ENCODE results near the gene ARFRP1. TPM values are rescaled to one million over a fixed set of nuclear protein-coding genes. Genes with fewer than 3 reads are reported as not detected.

The ARFRP1 gene
- total RNA-seq, 1 donor = 21.7 TPM

- peaks cover 14% of the 10 kb centered on the region for H3K4me1 ChIP-seq (ENCODE audit: insufficient read depth, low read length)
- H3K79me2 ChIP-seq (ENCODE audit: insufficient read depth, low read length) = peaks cover 42% of the 10 kb centered on the region
- peak; percentile 89 for DNase-seq (ENCODE audit: insufficient read length, low spot score, missing footprints)
- H3K9me3 ChIP-seq (ENCODE audit: low read depth, low read length) = no peaks in the 10 kb centered on the region
- H3K27ac ChIP-seq (ENCODE audit: low read depth, low read length) = peak overlapping the region; percentile 44
- no peaks in the 10 kb centered on the region for H3K27me3 ChIP-seq (ENCODE audit: insufficient read depth, low read length)
- peaks cover 34% of the 10 kb centered on the region for H3K36me3 ChIP-seq (ENCODE audit: insufficient read depth, low read length)
- TF ChIP-seq, protein P1, sequence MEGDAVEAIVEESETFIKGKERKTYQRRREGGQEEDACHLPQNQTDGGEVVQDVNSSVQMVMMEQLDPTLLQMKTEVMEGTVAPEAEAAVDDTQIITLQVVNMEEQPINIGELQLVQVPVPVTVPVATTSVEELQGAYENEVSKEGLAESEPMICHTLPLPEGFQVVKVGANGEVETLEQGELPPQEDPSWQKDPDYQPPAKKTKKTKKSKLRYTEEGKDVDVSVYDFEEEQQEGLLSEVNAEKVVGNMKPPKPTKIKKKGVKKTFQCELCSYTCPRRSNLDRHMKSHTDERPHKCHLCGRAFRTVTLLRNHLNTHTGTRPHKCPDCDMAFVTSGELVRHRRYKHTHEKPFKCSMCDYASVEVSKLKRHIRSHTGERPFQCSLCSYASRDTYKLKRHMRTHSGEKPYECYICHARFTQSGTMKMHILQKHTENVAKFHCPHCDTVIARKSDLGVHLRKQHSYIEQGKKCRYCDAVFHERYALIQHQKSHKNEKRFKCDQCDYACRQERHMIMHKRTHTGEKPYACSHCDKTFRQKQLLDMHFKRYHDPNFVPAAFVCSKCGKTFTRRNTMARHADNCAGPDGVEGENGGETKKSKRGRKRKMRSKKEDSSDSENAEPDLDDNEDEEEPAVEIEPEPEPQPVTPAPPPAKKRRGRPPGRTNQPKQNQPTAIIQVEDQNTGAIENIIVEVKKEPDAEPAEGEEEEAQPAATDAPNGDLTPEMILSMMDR (IDR thresholded peaks at IDR 0.05; ENCODE audit: extremely low read depth, low read depth, low read length) = no peak
- H4K20me1 ChIP-seq (ENCODE audit: insufficient read depth, low read length) = no peaks in the 10 kb centered on the region
- peak overlapping the region; percentile 97 for H3K4me2 ChIP-seq (ENCODE audit: insufficient read depth, low read length)
- peak overlapping the region; percentile 99 for H2AFZ ChIP-seq (ENCODE audit: low read length)
- H3K4me3 ChIP-seq (ENCODE audit: insufficient read depth, low read length) = peak overlapping the region; percentile 99
Observed at GRCh38 chr20:63659370-63659769, 48.4 kb downstream of the ARFRP1 start.

DNA sequence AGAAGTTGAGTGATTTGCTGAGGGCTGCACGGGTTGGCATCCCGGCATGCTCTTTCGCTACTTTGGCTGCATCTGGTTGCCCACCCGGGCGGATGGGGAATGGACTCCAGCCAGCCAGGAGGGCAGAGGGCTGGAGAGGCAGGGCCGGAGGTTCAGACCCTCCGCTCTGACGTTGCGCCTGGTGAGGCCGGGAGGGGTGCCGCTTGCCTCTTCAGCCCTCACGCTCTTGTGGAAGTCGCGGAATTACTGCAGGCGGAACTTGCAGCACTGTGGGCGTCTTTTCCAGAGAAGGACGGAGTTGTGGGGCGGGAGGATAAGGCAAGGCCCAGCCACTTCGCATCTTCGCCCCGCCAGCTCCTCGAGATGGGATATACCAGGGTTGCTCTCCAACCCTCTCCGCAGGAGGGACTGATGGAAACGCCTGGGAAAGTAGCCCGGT is 49.0 kb downstream of the ARFRP1 start:
- peaks cover 14% of the 10 kb centered on the region for H3K4me1 ChIP-seq (ENCODE audit: insufficient read depth, low read length)
- peak overlapping the region; percentile 44 for H3K27ac ChIP-seq (ENCODE audit: low read depth, low read length)
- H3K79me2 ChIP-seq (ENCODE audit: insufficient read depth, low read length) = peaks cover 36% of the 10 kb centered on the region
- H3K4me3 ChIP-seq (ENCODE audit: insufficient read depth, low read length) = peak overlapping the region; percentile 99
- H3K9me3 ChIP-seq (ENCODE audit: low read depth, low read length) = no peaks in the 10 kb centered on the region
- H3K4me2 ChIP-seq (ENCODE audit: insufficient read depth, low read length) = peak overlapping the region; percentile 97
- DNase-seq (ENCODE audit: insufficient read length, low spot score, missing footprints) = peak; percentile 95
- no peaks in the 10 kb centered on the region for H3K27me3 ChIP-seq (ENCODE audit: insufficient read depth, low read length)
- peaks cover 32% of the 10 kb centered on the region for H3K36me3 ChIP-seq (ENCODE audit: insufficient read depth, low read length)
- H4K20me1 ChIP-seq (ENCODE audit: insufficient read depth, low read length) = no peaks in the 10 kb centered on the region
- H2AFZ ChIP-seq (ENCODE audit: low read length) = peak overlapping the region; percentile 99
- TF ChIP-seq, protein P1 (IDR thresholded peaks at IDR 0.05; ENCODE audit: extremely low read depth, low read depth, low read length) = no peak

DNA sequence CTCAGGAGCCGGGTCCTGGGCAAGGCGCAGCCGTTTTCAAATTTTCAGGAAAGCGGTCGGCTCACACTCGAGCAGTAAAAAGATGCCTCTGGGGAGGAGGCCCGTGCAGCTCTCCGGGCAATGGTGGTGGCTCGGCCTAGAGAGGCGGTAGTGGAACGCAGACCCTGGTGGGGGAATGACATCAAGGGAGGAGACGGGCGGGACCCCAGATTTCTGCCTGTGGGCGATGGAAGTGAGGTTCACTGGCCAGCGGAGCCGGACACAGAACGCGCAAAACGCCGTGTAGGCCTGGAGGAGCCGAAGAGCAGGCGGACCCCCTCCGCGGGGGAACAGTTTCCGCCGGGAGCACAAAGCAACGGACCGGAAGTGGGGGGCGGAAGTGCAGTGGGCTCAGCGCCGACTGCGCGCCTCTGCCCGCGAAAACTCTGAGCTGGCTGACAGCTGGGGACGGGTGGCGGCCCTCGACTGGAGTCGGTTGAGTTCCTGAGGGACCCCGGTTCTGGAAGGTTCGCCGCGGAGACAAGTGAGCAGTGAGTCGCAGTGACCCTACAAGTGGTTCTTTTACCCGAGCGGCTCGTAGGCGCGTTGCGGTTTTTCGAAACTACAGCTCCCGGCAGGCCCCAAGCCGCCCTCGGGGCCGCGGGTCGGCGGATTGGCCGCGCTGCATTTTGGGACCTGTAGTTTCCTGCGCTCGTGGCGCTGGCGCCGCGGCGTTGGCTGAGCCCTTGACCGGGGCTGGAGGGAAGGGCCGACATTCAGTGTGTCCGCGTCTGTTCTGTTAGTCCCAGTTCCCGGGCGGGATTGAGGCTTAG is 49.6 kb downstream of the ARFRP1 start, which contains the start of gene RTEL1:
Gene RTEL1 (plus strand): TSS at position 376 of the 812 bp plus-strand sequence. CDS start 1,091 bp downstream, outside the sequence.
- H4K20me1 ChIP-seq (ENCODE audit: insufficient read depth, low read length) = no peaks in the 10 kb centered on the region
- H3K27ac ChIP-seq (ENCODE audit: low read depth, low read length) = peak within 1 kb of the TSS; percentile 44
- TF ChIP-seq, protein P1 (IDR thresholded peaks at IDR 0.05; ENCODE audit: extremely low read depth, low read depth, low read length) = no peak
- peak within 1 kb of the TSS; percentile 99 for H3K4me3 ChIP-seq (ENCODE audit: insufficient read depth, low read length)
- peaks cover 14% of the 10 kb centered on the region for H3K4me1 ChIP-seq (ENCODE audit: insufficient read depth, low read length)
- H2AFZ ChIP-seq (ENCODE audit: low read length) = peak within 1 kb of the TSS; percentile 99
- peak; percentile 100 for DNase-seq (ENCODE audit: insufficient read length, low spot score, missing footprints)
- H3K4me2 ChIP-seq (ENCODE audit: insufficient read depth, low read length) = peak within 1 kb of the TSS; percentile 97
- peaks cover 26% of the 10 kb centered on the region for H3K36me3 ChIP-seq (ENCODE audit: insufficient read depth, low read length)
- no peaks in the 10 kb centered on the region for H3K27me3 ChIP-seq (ENCODE audit: insufficient read depth, low read length)
- peaks cover 36% of the 10 kb centered on the region for H3K79me2 ChIP-seq (ENCODE audit: insufficient read depth, low read length)
- no peaks in the 10 kb centered on the region for H3K9me3 ChIP-seq (ENCODE audit: low read depth, low read length)

DNA sequence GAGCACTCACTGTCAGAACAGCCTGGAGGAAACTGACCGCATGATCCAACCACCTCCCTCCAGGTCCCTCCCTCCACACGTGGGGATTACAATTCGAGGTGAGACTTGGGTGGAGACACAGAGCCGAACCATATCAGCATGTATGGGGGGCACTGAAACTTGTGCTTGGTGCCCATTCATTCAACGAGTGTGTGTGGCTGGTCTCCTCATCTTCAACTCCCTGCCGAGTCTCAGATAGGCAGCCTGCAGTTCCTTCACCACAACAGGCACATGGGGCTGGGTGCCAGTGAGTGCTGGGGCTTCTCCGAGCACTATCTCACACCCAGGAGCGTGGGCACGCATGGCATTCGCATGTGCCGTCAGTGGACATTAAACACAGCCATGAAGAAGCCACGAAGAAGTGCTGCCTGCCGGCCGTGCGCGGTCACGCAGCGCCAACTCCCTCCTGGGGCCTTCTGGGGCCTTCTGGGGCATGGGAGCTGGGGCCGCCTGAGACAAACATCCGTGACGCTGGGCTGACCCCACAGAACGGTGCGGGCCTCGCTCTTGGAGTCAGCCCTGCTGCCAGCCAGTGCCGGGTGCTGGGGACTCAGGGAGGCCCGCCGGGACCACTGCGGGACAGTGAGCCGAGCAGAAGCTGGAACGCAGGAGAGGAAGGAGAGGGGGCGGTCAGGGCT is 50.4 kb downstream of the ARFRP1 start:
- no peaks in the 10 kb centered on the region for H3K9me3 ChIP-seq (ENCODE audit: low read depth, low read length)
- no peaks in the 10 kb centered on the region for H4K20me1 ChIP-seq (ENCODE audit: insufficient read depth, low read length)
- H2AFZ ChIP-seq (ENCODE audit: low read length) = peak overlapping the region; percentile 99
- peak overlapping the region; percentile 97 for H3K4me2 ChIP-seq (ENCODE audit: insufficient read depth, low read length)
- peaks cover 1% of the 10 kb centered on the region for H3K27me3 ChIP-seq (ENCODE audit: insufficient read depth, low read length)
- TF ChIP-seq, protein P1 (IDR thresholded peaks at IDR 0.05; ENCODE audit: extremely low read depth, low read depth, low read length) = no peak
- peaks cover 35% of the 10 kb centered on the region for H3K79me2 ChIP-seq (ENCODE audit: insufficient read depth, low read length)
- peak; percentile 94 for DNase-seq (ENCODE audit: insufficient read length, low spot score, missing footprints)
- H3K27ac ChIP-seq (ENCODE audit: low read depth, low read length) = peak overlapping the region; percentile 44
- H3K4me1 ChIP-seq (ENCODE audit: insufficient read depth, low read length) = peaks cover 14% of the 10 kb centered on the region
- H3K36me3 ChIP-seq (ENCODE audit: insufficient read depth, low read length) = peaks cover 19% of the 10 kb centered on the region
- H3K4me3 ChIP-seq (ENCODE audit: insufficient read depth, low read length) = peak overlapping the region; percentile 99
